ENCODE results near the gene MRPS23.

The MRPS23 gene

DNA sequence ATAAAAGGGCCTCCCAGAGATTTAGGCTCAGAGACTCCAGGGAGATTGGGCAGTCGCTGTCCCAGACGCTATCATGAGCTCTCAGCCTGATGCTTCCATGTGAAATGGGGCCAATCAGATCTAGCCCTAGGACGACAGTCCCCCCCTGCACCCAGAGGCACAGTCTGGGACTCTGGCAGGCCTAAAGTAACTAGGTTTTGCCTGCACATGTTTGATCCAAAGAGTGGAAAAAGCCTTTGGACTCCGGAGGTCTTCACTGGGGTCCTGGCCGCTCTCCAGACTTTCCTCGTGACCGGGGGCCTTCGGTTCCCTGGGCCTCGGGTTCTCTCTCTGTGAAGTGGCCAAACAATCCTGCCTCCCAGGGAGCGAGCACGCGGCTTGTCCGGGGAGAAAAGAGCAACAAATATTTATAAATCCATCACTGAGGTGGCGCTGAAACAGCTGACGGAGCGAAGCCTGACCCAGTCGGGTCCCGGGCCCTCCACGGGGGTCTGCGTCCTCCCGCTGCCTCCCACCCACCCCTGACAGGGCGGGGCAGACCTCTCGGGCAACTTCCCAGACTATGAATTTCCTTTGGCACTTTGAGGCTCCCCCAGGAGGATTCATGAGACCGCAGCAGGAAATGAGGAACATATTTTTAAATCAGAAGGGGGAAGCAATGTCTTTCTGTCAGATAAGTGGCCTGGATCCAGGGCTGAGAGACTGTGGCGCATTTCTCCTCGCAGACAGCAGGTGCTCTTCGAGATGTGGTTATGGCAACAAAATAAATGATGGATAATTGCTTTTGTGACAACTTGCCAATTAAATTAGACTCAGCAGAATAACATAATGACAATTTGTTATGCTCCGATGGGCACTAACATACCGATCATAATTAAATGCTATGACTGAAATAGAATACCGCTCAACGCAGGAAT is 38.9 kb downstream of the MRPS23 start:
- H3K4me3 Mint-ChIP-seq: peak overlapping the region; percentile 39 to 45
- H3K27me3 Mint-ChIP-seq: peaks cover 45% of the 10 kb centered on the region
- no peaks in the 10 kb centered on the region for H3K9me3 Mint-ChIP-seq
- DNase-seq (no peak), ATAC-seq (no peak)
- peaks cover 15% of the 10 kb centered on the region for H3K4me1 Mint-ChIP-seq
- peak overlapping the region in 1 of 2 donors; percentile 66 for H3K27ac Mint-ChIP-seq

GRCh38 chr17:57809879-57810278 is 40.0 kb downstream of the MRPS23 start:
- H3K4me3 Mint-ChIP-seq: no peak overlapping the region

GRCh38 chr17:57808882-57809281 is 41.0 kb downstream of the MRPS23 start:
- Mint-ChIP-seq H3K4me3 (no peak overlapping the region), H3K27ac (no peak overlapping the region), H3K27me3 (peaks cover 47% of the 10 kb centered on the region), H3K9me3 (no peaks in the 10 kb centered on the region), H3K4me1 (peaks cover 15% of the 10 kb centered on the region)
- no peak for ATAC-seq
- DNase-seq: no peak

More at GRCh38 chr17:57809879-57810278, 40.0 kb downstream of the MRPS23 start:
- H3K9me3 Mint-ChIP-seq: no peaks in the 10 kb centered on the region
- H3K4me1 Mint-ChIP-seq: peaks cover 15% of the 10 kb centered on the region
- DNase-seq (no peak), ATAC-seq (no peak)
- H3K27me3 Mint-ChIP-seq: peaks cover 47% of the 10 kb centered on the region
- no peak overlapping the region for H3K27ac Mint-ChIP-seq

DNA sequence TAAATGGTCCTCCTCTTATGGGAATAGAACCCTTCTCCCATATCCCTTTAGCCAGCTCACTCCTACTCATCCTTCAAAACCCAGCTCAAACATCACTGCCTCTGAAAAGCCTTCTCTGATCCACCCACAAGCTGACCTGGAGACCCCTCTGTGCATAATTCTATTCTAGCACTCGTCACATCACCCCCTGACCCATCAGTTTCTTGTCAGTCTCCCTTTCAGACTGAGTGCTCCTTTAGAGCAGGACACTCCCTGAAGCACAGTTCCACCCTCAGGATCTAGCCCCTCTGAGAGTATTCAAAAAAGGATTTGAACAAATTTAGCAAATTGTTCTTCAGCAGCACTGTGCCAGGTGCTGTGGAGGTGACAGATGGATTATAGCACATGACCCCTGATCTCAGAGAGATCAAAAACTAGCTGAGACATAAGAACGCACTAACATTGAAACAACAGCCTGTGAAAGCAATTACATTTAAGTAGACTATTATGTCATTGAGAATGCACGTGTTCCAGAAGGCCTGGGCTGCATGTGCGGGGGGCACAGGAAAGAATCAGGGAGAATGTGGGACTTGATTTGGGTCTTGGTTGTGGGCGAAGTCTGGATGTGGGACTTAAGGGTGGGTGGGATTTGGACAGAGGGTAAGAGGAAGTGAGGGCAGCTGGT is 43.5 kb downstream of the MRPS23 start:
- peaks cover 8 to 12% of the 10 kb centered on the region in 2 donors for H3K9me3 Mint-ChIP-seq
- H3K27ac Mint-ChIP-seq: no peak overlapping the region
- peaks cover 38% of the 10 kb centered on the region for H3K27me3 Mint-ChIP-seq
- peaks cover 9% of the 10 kb centered on the region for H3K4me1 Mint-ChIP-seq
- H3K4me3 Mint-ChIP-seq: no peak overlapping the region
- ATAC-seq (no peak), DNase-seq (no peak)

GRCh38 chr17:57803021-57803420 is 46.8 kb downstream of the MRPS23 start:
- Mint-ChIP-seq H3K27ac (no peak overlapping the region), H3K9me3 (peaks cover 18 to 19% of the 10 kb centered on the region in 2 donors), H3K27me3 (peaks cover 20% of the 10 kb centered on the region), H3K4me1 (no peaks in the 10 kb centered on the region), H3K4me3 (no peak overlapping the region)
- no peak for DNase-seq
- ATAC-seq: no peak

- ATAC-seq: no peak
- no peak overlapping the region for H3K4me3 Mint-ChIP-seq
Measured at GRCh38 chr17:57801044-57801711, 48.7 kb downstream of the MRPS23 start.

GRCh38 chr17:57794841-57795240 is 55.0 kb downstream of the MRPS23 start:
- no peak overlapping the region for H3K4me3 Mint-ChIP-seq
- H3K27me3 Mint-ChIP-seq: peaks cover 8% of the 10 kb centered on the region
- no peak overlapping the region for H3K27ac Mint-ChIP-seq
- H3K4me1 Mint-ChIP-seq: peaks cover 6% of the 10 kb centered on the region
- DNase-seq: no peak
- no peaks in the 10 kb centered on the region for H3K9me3 Mint-ChIP-seq
- no peak for ATAC-seq

More at GRCh38 chr17:57801044-57801711, 48.7 kb downstream of the MRPS23 start:
- H3K4me1 Mint-ChIP-seq: no peaks in the 10 kb centered on the region
- no peak for DNase-seq
- H3K9me3 Mint-ChIP-seq: peaks cover 18 to 19% of the 10 kb centered on the region in 2 donors
- H3K27ac Mint-ChIP-seq: peak overlapping the region in 1 of 2 donors; percentile 44
- peaks cover 6% of the 10 kb centered on the region for H3K27me3 Mint-ChIP-seq

DNA sequence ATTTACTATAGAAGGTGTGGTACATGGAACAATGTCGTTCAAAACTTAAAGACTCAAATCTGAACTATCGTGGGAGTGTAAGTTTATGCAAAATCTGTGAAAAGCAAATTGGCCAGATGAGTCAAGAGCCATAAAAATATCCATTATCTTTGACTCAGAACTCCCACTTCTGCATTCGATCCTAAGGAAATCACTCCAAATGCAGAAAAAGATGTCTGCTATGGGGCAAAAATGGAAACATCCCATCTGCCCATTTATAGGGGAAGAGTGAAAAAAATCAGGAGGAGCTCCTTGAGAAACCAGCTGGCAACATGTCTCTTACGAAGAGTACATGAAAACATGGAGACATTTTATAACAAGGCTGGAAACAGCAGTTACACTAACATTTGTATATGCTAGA is 61.1 kb downstream of the MRPS23 start:
- H3K27ac Mint-ChIP-seq: no peak overlapping the region
- no peaks in the 10 kb centered on the region for H3K9me3 Mint-ChIP-seq
- no peaks in the 10 kb centered on the region for H3K4me1 Mint-ChIP-seq
- no peak overlapping the region for H3K4me3 Mint-ChIP-seq
- no peak for DNase-seq
- peaks cover 25% of the 10 kb centered on the region for H3K27me3 Mint-ChIP-seq
- ATAC-seq: no peak

GRCh38 chr17:57785022-57785421 is 64.8 kb downstream of the MRPS23 start:
- DNase-seq: no peak
- Mint-ChIP-seq H3K4me3 (no peak overlapping the region), H3K27me3 (peaks cover 25% of the 10 kb centered on the region), H3K9me3 (no peaks in the 10 kb centered on the region), H3K27ac (no peak overlapping the region), H3K4me1 (peaks cover 6% of the 10 kb centered on the region)
- no peak for ATAC-seq

All from stimulated activated naive CD8-positive, alpha-beta T cell treated with anti-CD3 and anti-CD28 coated beads, Interleukin-15, amount 100 ng/mL, for 72 hours (primary cell).